ENCODE data around the gene BCHE. TPM values are rescaled to one million over a fixed set of nuclear protein-coding genes. Genes with fewer than 3 reads are reported as not detected.

Gene BCHE
- polyA plus RNA-seq, 3 donors: not detected

DNA sequence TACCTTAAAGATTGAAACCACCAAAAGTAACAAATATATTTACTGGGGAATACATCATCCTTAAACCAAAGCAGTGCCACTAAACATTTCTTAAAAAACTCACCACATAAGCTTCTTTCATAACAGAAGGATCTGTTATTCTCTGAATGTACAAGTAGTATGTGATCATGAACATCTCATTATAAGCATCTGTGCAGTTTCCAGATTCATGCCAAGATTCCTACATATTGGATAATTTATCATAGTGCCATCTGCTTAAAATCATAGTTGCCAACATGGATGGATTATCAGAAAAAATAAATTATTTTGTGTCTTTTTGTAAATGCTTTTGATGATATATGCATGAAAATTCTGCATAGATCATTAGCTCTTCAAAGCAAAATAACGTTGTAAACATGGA, 21.8 kb upstream of the BCHE start:
- H3K36me3 Mint-ChIP-seq: no peaks in the 10 kb centered on the region
- no peaks in the 10 kb centered on the region for H3K4me1 ChIP-seq (ENCODE audit: control insufficient read depth in 1 of 2, insufficient read depth in 2 of 2, low read length in 2 of 2)
- H3K27ac ChIP-seq (ENCODE audit: low read depth in 1 of 2, low read length in 2 of 2): no peak overlapping the region
- TF ChIP-seq, protein P1, sequence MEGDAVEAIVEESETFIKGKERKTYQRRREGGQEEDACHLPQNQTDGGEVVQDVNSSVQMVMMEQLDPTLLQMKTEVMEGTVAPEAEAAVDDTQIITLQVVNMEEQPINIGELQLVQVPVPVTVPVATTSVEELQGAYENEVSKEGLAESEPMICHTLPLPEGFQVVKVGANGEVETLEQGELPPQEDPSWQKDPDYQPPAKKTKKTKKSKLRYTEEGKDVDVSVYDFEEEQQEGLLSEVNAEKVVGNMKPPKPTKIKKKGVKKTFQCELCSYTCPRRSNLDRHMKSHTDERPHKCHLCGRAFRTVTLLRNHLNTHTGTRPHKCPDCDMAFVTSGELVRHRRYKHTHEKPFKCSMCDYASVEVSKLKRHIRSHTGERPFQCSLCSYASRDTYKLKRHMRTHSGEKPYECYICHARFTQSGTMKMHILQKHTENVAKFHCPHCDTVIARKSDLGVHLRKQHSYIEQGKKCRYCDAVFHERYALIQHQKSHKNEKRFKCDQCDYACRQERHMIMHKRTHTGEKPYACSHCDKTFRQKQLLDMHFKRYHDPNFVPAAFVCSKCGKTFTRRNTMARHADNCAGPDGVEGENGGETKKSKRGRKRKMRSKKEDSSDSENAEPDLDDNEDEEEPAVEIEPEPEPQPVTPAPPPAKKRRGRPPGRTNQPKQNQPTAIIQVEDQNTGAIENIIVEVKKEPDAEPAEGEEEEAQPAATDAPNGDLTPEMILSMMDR (IDR thresholded peaks at IDR 0.05): no peak
- no peaks in the 10 kb centered on the region for H4K20me1 ChIP-seq (ENCODE audit: insufficient read depth, low read length)
- H3K9ac ChIP-seq (ENCODE audit: insufficient read depth, low read length, poor library complexity, severe bottlenecking): no peak overlapping the region
- WGBS (ENCODE audit: insufficient coverage): no CpG with 5 or more reads among the region's 1 CpG
- H2AFZ ChIP-seq (ENCODE audit: insufficient read depth, low read depth, low read length, poor library complexity, severe bottlenecking): no peak overlapping the region
- H3K27ac Mint-ChIP-seq: no peak overlapping the region
- H3K4me1 Mint-ChIP-seq: no peaks in the 10 kb centered on the region
- H3K79me2 ChIP-seq (ENCODE audit: insufficient read depth, low read length): no peaks in the 10 kb centered on the region
- no peak overlapping the region for H3K4me3 ChIP-seq (replicated peaks in 1 of 3; ENCODE audit: low read depth in 2 of 3, low read length in 3 of 3)
- H3K27me3 Mint-ChIP-seq (ENCODE audit: low read depth in 3 of 3): no peaks in the 10 kb centered on the region
- DNase-seq: no peak
- intact Hi-C loops (cut with micrococcal nuclease): no loop called here
- no peaks in the 10 kb centered on the region for H3K27me3 ChIP-seq (ENCODE audit: control insufficient read depth in 2 of 2, insufficient read depth in 2 of 2, low read length in 2 of 2)
- H3K4me3 Mint-ChIP-seq: no peak overlapping the region
- no peaks in the 10 kb centered on the region for H3K36me3 ChIP-seq (replicated peaks in 1 of 2; ENCODE audit: control insufficient read depth in 1 of 2, insufficient read depth in 2 of 2, low read length in 2 of 2)
- H3K4me2 ChIP-seq (replicated peaks; ENCODE audit: extremely low read depth, low read length, poor library complexity, severe bottlenecking): no peak overlapping the region
- H3K9me3 ChIP-seq (replicated peaks in 1 of 2; ENCODE audit: control insufficient read depth in 1 of 2, insufficient read depth in 1 of 2, low read length in 2 of 2): no peaks in the 10 kb centered on the region
- peaks cover 0 to 3% (median 2%) of the 10 kb centered on the region in 7 donors for H3K9me3 Mint-ChIP-seq

DNA sequence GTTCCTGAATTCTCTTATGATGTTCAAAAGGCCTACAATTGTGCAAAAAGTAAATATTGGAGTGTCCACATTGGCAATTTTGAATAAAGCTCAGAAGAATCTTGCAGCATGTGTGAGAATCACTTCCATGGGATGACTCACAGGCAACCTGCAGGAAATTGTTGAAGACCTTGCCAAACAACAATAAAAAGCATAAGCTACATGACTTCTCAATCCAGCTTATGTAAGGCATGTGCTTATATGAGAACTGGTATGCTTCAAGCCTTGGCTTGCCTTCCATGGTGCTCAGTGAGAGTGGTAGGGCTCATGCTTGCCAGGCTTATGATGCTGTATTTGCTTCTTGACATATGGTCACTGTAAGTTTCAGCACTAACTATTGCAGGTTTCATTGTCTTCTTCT, 18.4 kb upstream of the BCHE start:
- Mint-ChIP-seq H3K9me3 (peaks cover 0 to 2% (median 0%) of the 10 kb centered on the region in 7 donors), H3K36me3 (no peaks in the 10 kb centered on the region), H3K27me3 (ENCODE audit: low read depth in 3 of 3) (no peaks in the 10 kb centered on the region), H3K4me3 (no peak overlapping the region), H3K27ac (no peak overlapping the region), H3K4me1 (no peaks in the 10 kb centered on the region)
- TF ChIP-seq, protein P1 (IDR thresholded peaks at IDR 0.05): no peak
- Histone ChIP-seq H3K9me3 (replicated peaks in 1 of 2; ENCODE audit: control insufficient read depth in 1 of 2, insufficient read depth in 1 of 2, low read length in 2 of 2) (no peaks in the 10 kb centered on the region), H3K4me2 (replicated peaks; ENCODE audit: extremely low read depth, low read length, poor library complexity, severe bottlenecking) (no peak overlapping the region), H3K4me3 (replicated peaks in 1 of 3; ENCODE audit: low read depth in 2 of 3, low read length in 3 of 3) (no peak overlapping the region), H3K9ac (ENCODE audit: insufficient read depth, low read length, poor library complexity, severe bottlenecking) (no peak overlapping the region), H3K4me1 (ENCODE audit: control insufficient read depth in 1 of 2, insufficient read depth in 2 of 2, low read length in 2 of 2) (no peaks in the 10 kb centered on the region), H4K20me1 (ENCODE audit: insufficient read depth, low read length) (no peaks in the 10 kb centered on the region), H3K27ac (ENCODE audit: low read depth in 1 of 2, low read length in 2 of 2) (no peak overlapping the region), H3K79me2 (ENCODE audit: insufficient read depth, low read length) (no peaks in the 10 kb centered on the region), H2AFZ (ENCODE audit: insufficient read depth, low read depth, low read length, poor library complexity, severe bottlenecking) (no peak overlapping the region), H3K36me3 (replicated peaks in 1 of 2; ENCODE audit: control insufficient read depth in 1 of 2, insufficient read depth in 2 of 2, low read length in 2 of 2) (no peaks in the 10 kb centered on the region), H3K27me3 (ENCODE audit: control insufficient read depth in 2 of 2, insufficient read depth in 2 of 2, low read length in 2 of 2) (no peaks in the 10 kb centered on the region)
- intact Hi-C loops (cut with micrococcal nuclease): no loop called here
- no peak for DNase-seq

Measured in CD14-positive monocyte (primary cell).